Stomach (tissue), 9 donors: Measurements from ENCODE around the gene INS. TPM values are rescaled to one million over a fixed set of nuclear protein-coding genes. Genes with fewer than 3 reads are reported as not detected.

Source experiments
- DNase-seq, 2 donors: peaks; one replicate each; pipeline versions ENCODE4 v3.0.0 to v3.0.0-alpha.2; 2013 to 2019
- H3K27ac ChIP-seq, 5 donors: fragments of 200-600 bp in 4 of 5; sonication (generic) in 4 of 5; one replicate each; pipeline ENCODE4 v1.5.1; 2013 to 2019; ENCODE audit warnings: mild to moderate bottlenecking in 1 of 5, moderate library complexity in 1 of 5
- H3K27me3 ChIP-seq, 3 donors: fragments of 200-600 bp; sonication (generic); one replicate each; pipeline ENCODE4 v1.5.1; 2017 to 2019; ENCODE audit warnings: mixed run types in 1 of 3
- H3K36me3 ChIP-seq, 4 donors: fragments of 200-600 bp; sonication (generic); 1 replicate in 3 of 4; 2 replicates in 1 of 4; pipeline ENCODE4 v1.5.1; 2016 to 2019
- H3K4me1 ChIP-seq, 4 donors: fragments of 200-600 bp; sonication (generic); one replicate each; pipeline ENCODE4 v1.5.1; 2016 to 2019
- H3K4me3 ChIP-seq, 4 donors: fragments of 200-600 bp; sonication (generic) in 3 of 4; one replicate each; pipeline ENCODE4 v1.5.1; 2016 to 2019; ENCODE audit warnings: mild to moderate bottlenecking in 1 of 4
- H3K9me3 ChIP-seq, 4 donors: fragments of 200-600 bp; sonication (generic); one replicate each; pipeline ENCODE4 v1.5.1; 2016 to 2019
- CTCF ChIP-seq, 7 experiments: fragments of 450-650 bp in 4 of 7; fragments of 200-600 bp in 3 of 7; sonication (generic) in 3 of 7; IDR thresholded peaks; one replicate each; pipeline ENCODE4 v1.5.1; 2016 to 2019; ENCODE audit warnings: antibody characterized with exemption in 7 of 7, control low read depth in 2 of 7, mild to moderate bottlenecking in 1 of 7
- EP300 ChIP-seq: sonication (generic); formaldehyde crosslinking; IDR thresholded peaks from one replicate; pipeline ENCODE4 v1.6.1; 2017; ENCODE audit warnings: antibody characterized with exemption
- POLR2A ChIP-seq, 4 donors: fragments of 450-650 bp; IDR thresholded peaks; one replicate each; pipeline ENCODE4 v1.6.1; 2016; ENCODE audit warnings: antibody characterized with exemption in 4 of 4, control low read depth in 2 of 4, mild to moderate bottlenecking in 1 of 4, moderate library complexity in 1 of 4
- POLR2AphosphoS5 ChIP-seq, 3 donors: sonication (generic); formaldehyde crosslinking; IDR thresholded peaks; one replicate each; pipeline ENCODE4 v1.6.1; 2016; ENCODE audit warnings: antibody characterized with exemption in 3 of 3
- WGBS, 5 donors: extraction: QIAGEN DNeasy Blood & Tissue Kit in 3 of 5; methylation state at CpG; one replicate each; pipeline versions ENCODE4 v1.1.5 to v1.1.7; 2013 to 2018; 5-methylcytosine and 5-hydroxymethylcytosine counted together
- intact Hi-C: fragments of 100-400 bp; cut with DNase I; formaldehyde crosslinking; loops from one replicate; pipeline ENCODE4 v1.15.1; 2023; ENCODE audit warnings: low total_unique reads
- polyA plus RNA-seq, 3 donors: library from polyadenylated mRNA; stranded (reverse); fragments of 200-250 nt; gene quantifications; one replicate each; pipeline ENCODE4 v1.2.3, GENCODE V29; 2013
- total RNA-seq, 5 donors: library from RNA; depleted of rRNA; stranded (reverse); fragments of >200 nt; gene quantifications; one replicate each; pipeline versions ENCODE4 v1.1.0 to v1.2.3, GENCODE V29; 2014 to 2016
- donor health status: healthy with polysubstance abuse.
- donor health status: Bipolar disorder and iron deficiency.
- donor health status: healthy.

The INS gene
- total and polyA plus RNA-seq, 8 donors, result 7.2 to 37.6 TPM; not detected in 6

- peaks cover 0 to 7% (median 6%) of the 10 kb centered on the region in 4 donors for H3K4me1 ChIP-seq
- intact Hi-C loops, result no loop called here
- no peaks in the 10 kb centered on the region for H3K36me3 ChIP-seq
- TF ChIP-seq EP300 (no peak), CTCF (IDR thresholded peaks at IDR 0.05) (no peak), POLR2AphosphoS5 (IDR thresholded peaks at IDR 0.05) (no peak), POLR2A (IDR thresholded peaks at IDR 0.05) (no peak)
- DNase-seq, result no peak
- H3K9me3 ChIP-seq, result no peaks in the 10 kb centered on the region
- no peak overlapping the region for H3K27ac ChIP-seq
- no peak overlapping the region for H3K4me3 ChIP-seq
- 70 to 79% (median 76%) methylated on average over 6 of the region's 6 CpGs for WGBS, 5 donors
- peaks cover 0 to 92% (median 37%) of the 10 kb centered on the region in 3 donors for H3K27me3 ChIP-seq
Measured at GRCh38 chr11:2132246-2132645, 28.8 kb downstream of the INS start.

GRCh38 chr11:2131371-2132236 lies 29.4 kb downstream of the INS start:
- WGBS, 5 donors, result 84 to 93% (median 86%) methylated on average over 25 to 28 of the region's 28 CpGs
- H3K4me1 ChIP-seq, result peaks cover 0 to under 1% (median under 1%) of the 10 kb centered on the region in 4 donors
- intact Hi-C loops, result no loop called here
- no peak overlapping the region for H3K27ac ChIP-seq
- H3K27me3 ChIP-seq, result peaks cover 0 to 85% (median 31%) of the 10 kb centered on the region in 3 donors
- no peaks in the 10 kb centered on the region for H3K36me3 ChIP-seq
- DNase-seq, result peak in 1 of 2 donors; percentile 6
- no peaks in the 10 kb centered on the region for H3K9me3 ChIP-seq
- H3K4me3 ChIP-seq, result no peak overlapping the region
- no peak for TF ChIP-seq EP300

- intact Hi-C loops, result no loop called here
- H3K36me3 ChIP-seq, result no peaks in the 10 kb centered on the region
- 81 to 93% (median 85%) methylated on average over 15 to 18 of the region's 18 CpGs for WGBS, 5 donors
- no peak overlapping the region for H3K4me3 ChIP-seq
- H3K27me3 ChIP-seq, result peaks cover 0 to 78% (median 26%) of the 10 kb centered on the region in 3 donors
- peak in 1 of 2 donors; percentile 4 for DNase-seq
- no peaks in the 10 kb centered on the region for H3K4me1 ChIP-seq
- H3K9me3 ChIP-seq, result no peaks in the 10 kb centered on the region
- TF ChIP-seq POLR2A (IDR thresholded peaks at IDR 0.05) (no peak), CTCF (IDR thresholded peaks at IDR 0.05) (no peak), EP300 (no peak), POLR2AphosphoS5 (IDR thresholded peaks at IDR 0.05) (no peak)
- no peak overlapping the region for H3K27ac ChIP-seq
Measured at GRCh38 chr11:2130881-2131352, 30.1 kb downstream of the INS start.

- H3K9me3 ChIP-seq, result no peaks in the 10 kb centered on the region
- H3K4me1 ChIP-seq, result no peaks in the 10 kb centered on the region
- no peak overlapping the region for H3K27ac ChIP-seq
- WGBS, 5 donors, result 85 to 93% (median 89%) methylated on average over 9 to 25 of the region's 25 CpGs
- peak in 1 of 2 donors; percentile 9 for DNase-seq
- no peak overlapping the region for H3K4me3 ChIP-seq
- no peak for TF ChIP-seq POLR2AphosphoS5 (IDR thresholded peaks at IDR 0.05)
- no peak for TF ChIP-seq POLR2A (IDR thresholded peaks at IDR 0.05)
- TF ChIP-seq EP300, result no peak
- TF ChIP-seq CTCF (IDR thresholded peaks at IDR 0.05), result no peak
- H3K27me3 ChIP-seq, result peaks cover 0 to 67% (median 21%) of the 10 kb centered on the region in 3 donors
- no peaks in the 10 kb centered on the region for H3K36me3 ChIP-seq
- intact Hi-C loops, result no loop called here
Measured at GRCh38 chr11:2129699-2130366, 31.2 kb downstream of the INS start.
